ENCODE results near the gene ZNF283.

Gene ZNF283

DNA sequence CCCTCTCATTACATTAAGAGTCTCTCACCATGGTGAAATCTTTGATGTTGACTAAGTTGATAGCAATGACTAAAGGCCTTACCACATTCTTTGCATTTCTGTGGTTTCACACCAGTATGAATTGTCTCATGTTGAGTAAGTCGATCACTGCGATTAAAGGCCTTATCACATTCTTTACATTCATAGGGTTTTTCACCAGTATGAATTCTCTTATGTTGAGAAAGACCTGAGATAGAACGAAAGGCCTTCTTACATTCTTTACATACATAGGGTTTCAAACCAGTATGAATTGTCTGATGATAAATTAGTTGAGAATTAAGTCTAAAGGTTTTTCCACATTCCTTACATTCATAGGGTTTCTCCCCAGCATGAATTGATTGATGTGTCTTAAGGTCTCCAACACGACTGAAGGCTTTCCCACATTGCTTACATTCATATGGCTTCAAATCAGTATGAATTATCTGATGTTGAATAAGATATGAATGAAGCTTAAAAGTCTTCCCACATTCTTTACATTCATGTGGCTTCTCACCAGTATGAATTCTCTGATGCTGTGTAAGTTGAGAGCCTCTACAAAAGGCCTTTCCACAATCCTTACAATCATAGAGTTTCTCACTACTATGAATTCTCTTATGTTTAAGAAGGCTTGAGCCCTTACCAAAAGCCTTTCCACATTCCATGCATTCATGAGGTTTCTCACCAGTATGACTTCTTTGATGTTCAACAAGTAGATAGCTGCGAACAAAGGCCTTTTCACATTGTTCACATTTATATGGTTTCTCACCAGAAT is 45.6 kb downstream of the ZNF283 start:
- DNase-seq: no peak

DNA sequence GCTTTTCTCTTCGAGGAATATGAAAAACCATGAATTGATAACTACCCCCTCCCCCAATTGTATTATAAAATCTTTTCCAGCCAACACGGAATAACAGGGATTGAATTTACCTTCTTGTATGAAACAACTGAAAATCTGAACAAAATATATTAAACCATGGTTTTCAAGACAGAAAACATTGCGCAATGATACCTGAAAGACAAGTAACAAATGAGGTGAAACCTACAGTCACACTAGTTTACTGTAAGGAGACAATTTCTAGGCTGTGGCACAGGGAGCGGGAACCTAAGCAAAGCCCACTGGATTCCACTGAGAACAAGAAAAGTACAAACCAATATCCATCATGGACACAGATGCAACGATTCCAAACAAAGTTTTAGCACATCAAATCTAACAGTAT is 53.4 kb downstream of the ZNF283 start:
- DNase-seq: no peak

DNA sequence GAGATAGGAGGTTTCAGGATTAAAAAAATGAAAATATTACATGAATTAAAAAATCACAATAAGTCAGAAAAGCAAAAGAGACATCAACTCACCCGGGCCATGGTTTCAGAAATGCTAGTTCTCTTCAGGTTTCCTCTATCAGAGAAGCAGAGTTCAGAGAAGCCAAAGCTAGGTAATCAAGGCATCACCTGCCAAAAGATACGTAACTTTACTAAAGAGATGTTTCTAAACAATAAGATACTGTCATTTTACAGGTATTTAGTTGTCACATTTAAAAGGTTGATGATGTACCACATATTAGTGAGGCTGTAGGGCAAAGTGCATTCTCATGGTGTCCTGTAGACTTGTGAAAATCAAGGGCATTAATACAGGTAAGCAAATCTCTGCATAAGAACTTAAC is 56.7 kb downstream of the ZNF283 start, which contains the start of gene ZNF404:
Gene ZNF404 (minus strand): TSS at position 101 of the 400 bp plus-strand sequence.
- no peak for DNase-seq

DNA sequence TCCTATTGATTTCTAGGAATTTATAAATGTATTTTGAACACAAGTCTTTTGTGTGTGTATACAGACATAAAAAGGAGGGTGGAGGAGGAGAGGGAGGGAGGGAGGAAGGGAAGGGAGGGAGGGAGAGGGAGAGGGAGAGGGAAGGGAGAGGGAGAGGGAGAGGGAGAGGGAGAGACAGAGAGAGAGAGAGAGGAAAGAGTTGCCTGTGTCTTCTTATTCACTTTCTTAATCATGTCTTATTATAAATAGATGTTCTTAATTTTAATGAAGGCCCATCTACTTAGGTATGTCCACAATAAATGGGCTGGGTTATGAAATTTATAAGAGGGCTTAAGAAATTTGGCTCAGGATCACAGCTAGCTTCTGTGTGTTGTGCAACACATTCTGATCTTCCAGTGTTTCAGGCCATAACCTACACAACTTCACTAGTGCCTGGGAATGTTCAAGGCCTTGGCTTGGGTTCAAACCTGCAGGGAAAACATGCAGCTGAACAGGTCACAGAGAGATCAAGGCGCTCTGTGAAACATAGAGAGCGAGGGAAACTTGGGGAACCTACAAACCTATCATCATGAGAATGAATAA is 68.7 kb downstream of the ZNF283 start:
- no peak for DNase-seq
